Kidney (tissue), 14 donors: ENCODE data around the gene NOSIP. TPM values are rescaled to one million over a fixed set of nuclear protein-coding genes. Genes with fewer than 3 reads are reported as not detected.

Source experiments
- DNase-seq, 5 donors: peaks; one replicate each; pipeline ENCODE4 v3.0.0-alpha.2; 2013 to 2020
- FAIRE-seq: peaks from 2 replicates; lab custom pipeline; 2012; peaks lifted over from hg19 to GRCh38; lab: Jason Lieb, UNC
- H3K27ac ChIP-seq, 2 donors: one replicate each; pipeline ENCODE4 v1.7.0; 2013; ENCODE audit warnings: low read depth in 2 of 2, low read length in 2 of 2, inconsistent platforms in 1 of 2
- H3K27me3 ChIP-seq: one replicate; pipeline ENCODE4 v1.7.1; 2013; ENCODE audit warnings: low read length, inconsistent platforms; ENCODE audit not compliant: control insufficient read depth, insufficient read depth
- H3K36me3 ChIP-seq, 3 donors: one replicate each; pipeline versions ENCODE4 v1.7.0 to v1.7.1; 2013; ENCODE audit warnings: low read length in 3 of 3, control low read depth in 1 of 3, inconsistent platforms in 1 of 3; ENCODE audit not compliant: insufficient read depth in 3 of 3, control insufficient read depth in 2 of 3
- H3K4me1 ChIP-seq, 3 donors: one replicate each; pipeline versions ENCODE4 v1.7.0 to v1.7.1; 2013; ENCODE audit warnings: low read length in 3 of 3, inconsistent platforms in 1 of 3, low read depth in 1 of 3; ENCODE audit not compliant: control insufficient read depth in 2 of 3, insufficient read depth in 2 of 3
- H3K4me3 ChIP-seq, 3 donors: one replicate each; pipeline versions ENCODE4 v1.7.0 to v1.8.1; 2013; ENCODE audit warnings: low read length in 3 of 3, control low read depth in 1 of 3, inconsistent platforms in 1 of 3
- H3K9ac ChIP-seq, 3 donors: one replicate each; pipeline versions ENCODE4 v1.7.0 to v1.7.1; 2013; ENCODE audit warnings: low read length in 3 of 3, control low read depth in 1 of 3, inconsistent platforms in 1 of 3
- H3K9me3 ChIP-seq, 3 donors: one replicate each; pipeline versions ENCODE4 v1.7.0 to v1.7.1; 2013; ENCODE audit warnings: low read length in 3 of 3, control low read depth in 1 of 3, inconsistent platforms in 1 of 3; ENCODE audit not compliant: control insufficient read depth in 2 of 3, insufficient read depth in 1 of 3
- CTCF ChIP-seq: IDR thresholded peaks from 3 replicates; pipeline ENCODE4 v1.5.1; 2012; ENCODE audit warnings: mild to moderate bottlenecking, moderate library complexity, borderline replicate concordance; ENCODE audit not compliant: insufficient read depth; ENCODE audit errors: extremely low read depth
- intact Hi-C: fragments of 100-400 bp; cut with DNase I; formaldehyde crosslinking; loops from one replicate; pipeline ENCODE4 v1.11.1; 2022
- polyA plus RNA-seq: library from polyadenylated mRNA; stranded (reverse); fragments of 350-450 nt; fragmentation: Illumina TruSeq; extraction: RNeasy Lipid Tissue Mini Kit (QIAGEN cat#74804); gene quantifications from one replicate; pipeline ENCODE4 v1.2.3, GENCODE V29; 2014; ENCODE audit warnings: low read depth, low replicate concordance; ENCODE audit not compliant: insufficient read depth
- total RNA-seq: library from RNA; stranded (reverse); fragmentation: NEBNext Ultra II Directional; extraction: Animal tissue kit (Norgen Biotek cat#: 25700); gene quantifications from one replicate; pipeline ENCODE4 v1.2.1, GENCODE V29; 2021
- donor health status: control.
- donor health status: control.
- donor health status: control.
- donor health status: control.
- donor health status: control.
- donor health status: DM: yes; HTN: yes; CAD: no.
- donor health status: Normal renal cell carcinoma (clear cell type).

Gene NOSIP
- total and polyA plus RNA-seq, 2 donors from 2014 or later, result 52.8 to 122 TPM

GRCh38 chr19:49556412-49557398 is 23.7 kb downstream of the NOSIP start:
- Histone ChIP-seq H3K27me3 (no peaks in the 10 kb centered on the region), H3K9ac (no peak overlapping the region), H3K9me3 (no peaks in the 10 kb centered on the region), H3K4me1 (peaks cover 0 to 2% (median 0%) of the 10 kb centered on the region in 3 donors), H3K4me3 (no peak overlapping the region), H3K27ac (no peak overlapping the region), H3K36me3 (peaks cover 2 to 28% (median 15%) of the 10 kb centered on the region in 3 donors)
- DNase-seq (peak in 2 of 5 donors; percentile 58 to 79), FAIRE-seq (no peak)
- intact Hi-C loops, result no loop called here
- no peak for TF ChIP-seq CTCF

- no peak overlapping the region for H3K4me3 ChIP-seq
- H3K27me3 ChIP-seq, result no peaks in the 10 kb centered on the region
- DNase-seq, result peak; percentile 70 to 92 (median 82)
- intact Hi-C loops, result no loop called here
- H3K9me3 ChIP-seq, result no peaks in the 10 kb centered on the region
- FAIRE-seq, result no peak
- H3K4me1 ChIP-seq, result peaks cover 0 to 2% (median 0%) of the 10 kb centered on the region in 3 donors
- TF ChIP-seq CTCF, result no peak
- H3K27ac ChIP-seq, result no peak overlapping the region
- H3K36me3 ChIP-seq, result peaks cover 2 to 28% (median 15%) of the 10 kb centered on the region in 3 donors
- no peak overlapping the region for H3K9ac ChIP-seq
These were observed 24.6 kb downstream of the NOSIP start for GRCh38 chr19:49555600-49556411.

DNA sequence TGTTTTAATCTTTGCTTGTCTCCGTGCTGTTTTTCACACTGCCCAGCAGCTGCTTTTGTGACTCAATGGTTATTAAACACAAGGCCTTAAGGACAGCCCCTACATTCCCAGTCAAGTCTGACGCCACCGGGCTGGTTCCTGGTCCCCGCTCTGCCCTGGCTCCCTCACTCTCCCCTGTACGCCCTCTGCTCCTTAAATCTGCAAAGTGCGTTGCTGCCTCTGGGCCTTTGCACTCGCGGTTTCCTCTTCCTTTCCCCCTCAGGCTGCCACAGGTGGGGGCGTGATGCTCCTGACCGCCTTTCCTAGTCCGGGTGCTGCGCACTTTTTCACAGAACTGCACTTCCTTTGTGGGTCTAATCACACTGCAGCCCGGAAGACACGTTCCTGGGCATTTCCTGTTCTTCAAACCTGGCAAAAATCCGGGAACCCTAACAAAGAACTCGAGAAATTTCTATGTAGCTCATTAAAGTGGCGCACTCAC is 25.6 kb downstream of the NOSIP start:
- peaks cover 0 to 2% (median 0%) of the 10 kb centered on the region in 3 donors for H3K4me1 ChIP-seq
- no peaks in the 10 kb centered on the region for H3K27me3 ChIP-seq
- no peak overlapping the region for H3K4me3 ChIP-seq
- H3K36me3 ChIP-seq, result peaks cover 2 to 25% (median 15%) of the 10 kb centered on the region in 3 donors
- peak in 1 of 5 donors; percentile 29 for DNase-seq
- no peaks in the 10 kb centered on the region for H3K9me3 ChIP-seq
- intact Hi-C loops, result no loop called here
- TF ChIP-seq CTCF, result no peak
- FAIRE-seq, result no peak
- H3K27ac ChIP-seq, result no peak overlapping the region
- H3K9ac ChIP-seq, result no peak overlapping the region
